ENCODE data around the gene CCNL2.
"Not testable (repeated sequence)": the region's sequence is repeated elsewhere in the genome, so short reads cannot be mapped to it uniquely, and the experiment has no call there.

Gene CCNL2

GRCh38 chr1:1419813-1420653, 20.9 kb upstream of the CCNL2 start:
- DNase-seq (ENCODE audit: low read depth), result no peak

DNA sequence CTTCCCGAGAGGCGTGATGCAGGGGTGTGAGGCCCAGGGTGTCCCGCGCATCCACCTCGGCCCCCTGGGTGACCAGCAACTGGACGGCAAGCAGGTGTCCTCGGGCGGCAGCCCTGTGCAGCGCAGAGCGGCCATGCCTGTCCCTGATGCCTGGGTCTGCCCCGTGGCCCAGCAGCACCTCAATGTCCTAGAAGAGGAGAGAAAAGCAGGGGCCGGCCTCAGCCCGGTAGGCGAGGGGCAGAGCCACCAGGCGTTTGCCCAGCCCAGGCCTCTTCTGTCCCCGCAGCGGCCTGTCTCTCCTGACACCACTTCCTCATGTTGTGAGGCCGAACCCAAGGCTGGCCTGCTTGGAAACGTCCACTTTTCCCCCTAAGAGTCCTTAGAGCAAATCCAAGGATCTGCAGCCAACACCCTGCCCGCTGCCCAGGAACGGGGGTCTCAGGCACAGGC, 20.3 kb upstream of the CCNL2 start:
- no peak for DNase-seq (ENCODE audit: low read depth)

DNA sequence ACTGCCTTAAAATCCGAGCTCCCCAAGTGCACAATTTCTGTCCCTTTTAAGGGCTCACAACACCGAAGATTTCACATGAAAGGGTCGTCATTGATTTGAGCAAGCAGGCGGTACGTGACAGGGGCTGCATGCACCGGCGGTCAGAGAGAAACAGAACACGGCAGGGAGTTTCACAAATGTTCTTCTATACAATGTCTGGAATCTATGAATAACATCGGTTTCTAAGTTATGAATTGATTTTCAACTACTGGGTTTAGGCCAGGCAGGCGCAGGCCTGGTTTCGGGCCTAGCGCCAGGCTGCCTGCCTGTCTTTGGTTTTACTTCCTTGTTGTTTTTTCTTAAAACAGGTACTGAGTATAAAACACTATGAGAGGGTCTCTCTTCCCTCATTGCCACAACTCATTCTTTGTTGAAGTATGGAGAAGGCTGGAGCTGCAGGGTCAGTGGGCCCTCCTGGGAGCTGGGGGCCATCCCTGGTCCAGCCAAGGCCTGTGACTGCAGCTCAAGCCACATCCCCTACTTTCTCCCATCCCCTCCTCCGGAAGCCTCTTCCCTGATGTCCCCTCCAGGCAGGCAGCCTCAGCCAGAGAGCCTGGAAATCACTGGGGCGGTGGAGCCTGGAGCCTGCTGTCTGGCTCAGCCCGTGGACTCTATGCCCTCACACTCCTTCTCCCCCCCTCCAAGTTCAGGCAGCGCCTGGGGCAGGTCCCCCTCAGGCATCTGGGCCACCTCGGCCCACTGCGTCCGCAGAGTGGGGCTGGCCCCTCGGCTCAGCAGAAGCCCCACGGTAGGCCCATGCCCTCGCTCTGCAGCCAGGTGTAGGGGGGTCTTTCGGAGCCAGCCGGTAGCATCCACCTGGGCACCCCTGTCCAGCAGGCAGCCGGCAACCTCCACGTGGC, 19.6 kb upstream of the CCNL2 start:
- no peak for DNase-seq (ENCODE audit: low read depth)

DNA sequence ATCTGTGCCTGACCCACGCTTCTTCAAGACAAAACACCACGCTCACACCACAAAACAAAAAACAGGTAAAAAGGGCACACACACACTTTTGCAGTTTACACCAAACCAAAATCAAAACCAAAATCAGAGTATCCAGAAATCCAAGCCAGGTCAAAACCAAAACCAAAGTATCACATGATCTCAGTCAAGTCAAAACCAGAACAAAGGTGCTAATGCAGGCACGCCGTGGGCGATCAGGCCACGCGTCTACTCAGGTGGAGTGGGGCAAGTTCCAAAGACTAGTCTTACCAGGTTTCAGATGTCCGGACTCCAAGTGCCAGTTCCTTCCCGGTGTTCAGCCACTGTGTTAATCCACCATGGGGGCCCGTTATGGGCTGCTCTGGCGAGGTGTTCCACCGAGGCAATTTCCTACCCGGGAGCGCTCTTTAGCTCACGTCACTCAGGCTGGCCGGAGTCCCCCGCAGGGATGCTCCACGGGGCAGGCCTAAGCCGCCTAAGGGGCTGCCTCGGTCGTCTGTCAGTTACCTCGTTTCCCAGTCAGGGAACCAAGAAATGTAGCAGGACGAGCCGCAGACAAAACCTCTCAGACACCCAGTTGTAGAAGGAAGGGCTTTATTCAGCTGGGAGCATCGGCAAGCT, 18.8 kb upstream of the CCNL2 start:
- DNase-seq (ENCODE audit: low read depth), result not testable (repeated sequence)

DNA sequence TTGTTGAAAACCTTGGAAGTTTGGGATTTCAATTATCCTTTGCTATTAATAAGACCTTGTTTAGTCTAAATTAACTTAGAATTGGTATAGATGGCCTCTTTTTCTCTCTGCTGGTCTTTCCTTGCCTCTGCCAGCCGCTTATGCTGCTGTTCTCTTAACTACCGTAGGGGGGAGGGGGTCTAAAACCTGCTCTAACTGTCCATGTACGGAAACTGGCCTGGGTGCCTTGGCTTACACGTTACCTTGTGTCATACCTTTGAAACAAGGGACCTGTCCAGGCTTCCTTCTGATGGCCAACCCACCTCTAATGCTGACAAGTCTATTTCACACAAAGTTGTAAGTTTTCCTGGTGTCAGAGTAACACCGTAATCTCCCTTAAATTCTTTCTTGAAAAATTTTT, 18.3 kb upstream of the CCNL2 start:
- DNase-seq (ENCODE audit: low read depth), result not testable (repeated sequence)

GRCh38 chr1:1415751-1416150, 16.6 kb upstream of the CCNL2 start:
- no peak for DNase-seq (ENCODE audit: low read depth)

DNA sequence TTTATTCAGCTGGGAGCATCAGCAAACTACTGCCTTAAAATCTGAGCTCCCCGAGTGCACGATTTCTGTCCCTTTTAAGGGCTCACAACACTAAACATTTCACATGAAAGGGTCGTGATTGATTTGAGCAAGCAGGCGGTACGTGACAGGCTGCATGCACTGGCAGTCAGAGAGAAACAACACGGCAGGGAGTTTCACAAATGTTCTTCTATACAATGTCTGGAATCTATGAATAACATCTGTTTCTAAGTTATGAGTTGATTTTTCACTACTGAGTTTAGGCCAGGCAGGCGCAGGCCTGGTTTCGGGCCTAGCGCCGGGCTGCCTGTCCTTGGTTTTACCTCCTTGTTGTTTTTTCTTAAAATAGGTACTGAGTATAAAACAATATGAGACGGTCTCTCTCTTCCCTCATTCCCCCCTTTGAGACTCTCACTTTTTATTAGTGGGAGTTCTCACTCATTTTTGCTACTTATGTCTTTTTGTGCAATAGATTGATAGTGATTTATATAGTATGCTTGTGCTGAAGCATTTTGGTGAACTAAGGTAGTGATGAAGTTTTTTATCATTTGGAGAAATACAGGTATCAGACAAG, 13.3 kb upstream of the CCNL2 start:
- not testable (repeated sequence) for DNase-seq (ENCODE audit: low read depth)

DNA sequence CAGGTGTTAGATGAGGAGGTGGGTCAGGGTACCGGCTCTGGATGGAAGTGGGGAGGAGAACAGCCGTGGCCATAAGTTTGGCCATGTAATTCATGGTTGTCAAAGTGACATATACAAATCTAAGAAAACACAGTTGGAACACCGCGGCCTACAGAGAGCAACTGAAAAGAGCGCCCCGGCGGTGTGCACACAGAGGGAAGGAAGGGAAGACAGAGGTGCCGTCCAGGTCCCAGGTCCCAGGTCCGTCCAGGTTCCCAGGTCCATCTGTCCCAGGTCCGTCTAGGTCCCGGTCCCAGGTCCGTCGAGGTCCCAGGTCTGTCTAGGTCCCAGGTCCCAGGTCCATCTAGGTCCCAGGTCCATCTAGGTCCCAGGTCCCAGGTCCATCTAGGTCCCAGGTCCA, 12.5 kb upstream of the CCNL2 start:
- no peak for DNase-seq (ENCODE audit: low read depth)

- DNase-seq (ENCODE audit: low read depth), result not testable (repeated sequence)
These were observed 11.1 kb upstream of the CCNL2 start for GRCh38 chr1:1410238-1410637.

GRCh38 chr1:1407636-1408318, 8.6 kb upstream of the CCNL2 start:
- no peak for DNase-seq (ENCODE audit: low read depth)

DNA sequence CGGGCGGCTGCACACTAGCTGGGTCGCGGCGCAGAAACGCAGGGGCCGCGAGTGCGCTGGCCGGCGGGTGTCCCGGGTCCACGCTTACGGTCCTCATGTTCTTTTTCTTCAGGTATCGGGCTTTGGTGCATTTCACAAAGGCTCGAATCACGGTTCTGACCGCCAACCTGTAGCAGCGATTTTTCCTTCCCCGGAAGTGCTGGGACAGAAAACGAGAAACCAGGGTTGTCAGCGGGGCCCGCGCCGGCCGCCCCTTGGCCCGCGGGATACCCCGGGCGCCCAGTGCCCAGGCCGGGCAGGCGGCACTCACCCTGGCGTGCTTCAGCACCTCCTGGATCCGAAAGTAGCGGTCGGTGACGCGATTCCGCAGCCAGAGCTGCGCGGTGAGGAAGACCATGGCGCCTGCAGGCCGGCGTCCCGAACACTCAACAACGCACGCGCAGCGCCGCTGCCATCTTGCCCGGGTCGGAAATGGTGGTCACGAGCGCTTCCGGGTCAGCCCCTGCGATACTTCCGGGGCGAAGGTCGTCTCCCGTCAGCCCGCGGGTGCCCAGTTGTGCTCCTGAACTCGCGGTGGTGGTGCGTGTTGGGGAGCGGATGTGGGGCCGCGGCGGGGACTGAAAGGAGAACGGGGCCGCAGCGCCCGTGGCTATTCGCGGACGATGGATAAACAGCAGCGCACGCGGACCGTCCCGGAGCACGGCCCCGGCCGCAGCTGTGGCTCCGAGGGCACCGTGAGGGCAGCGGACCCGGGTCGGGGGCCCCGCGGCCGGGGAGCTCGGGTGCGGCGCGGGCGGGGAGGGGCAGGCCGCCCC, 7.9 kb upstream of the CCNL2 start, which contains the start of gene MRPL20:
TSS of gene MRPL20 (minus strand) at position 473 of the 815 bp plus-strand sequence. CDS start at position 397, 76 bp downstream.
- DNase-seq (ENCODE audit: low read depth), result peak; percentile 56

DNA sequence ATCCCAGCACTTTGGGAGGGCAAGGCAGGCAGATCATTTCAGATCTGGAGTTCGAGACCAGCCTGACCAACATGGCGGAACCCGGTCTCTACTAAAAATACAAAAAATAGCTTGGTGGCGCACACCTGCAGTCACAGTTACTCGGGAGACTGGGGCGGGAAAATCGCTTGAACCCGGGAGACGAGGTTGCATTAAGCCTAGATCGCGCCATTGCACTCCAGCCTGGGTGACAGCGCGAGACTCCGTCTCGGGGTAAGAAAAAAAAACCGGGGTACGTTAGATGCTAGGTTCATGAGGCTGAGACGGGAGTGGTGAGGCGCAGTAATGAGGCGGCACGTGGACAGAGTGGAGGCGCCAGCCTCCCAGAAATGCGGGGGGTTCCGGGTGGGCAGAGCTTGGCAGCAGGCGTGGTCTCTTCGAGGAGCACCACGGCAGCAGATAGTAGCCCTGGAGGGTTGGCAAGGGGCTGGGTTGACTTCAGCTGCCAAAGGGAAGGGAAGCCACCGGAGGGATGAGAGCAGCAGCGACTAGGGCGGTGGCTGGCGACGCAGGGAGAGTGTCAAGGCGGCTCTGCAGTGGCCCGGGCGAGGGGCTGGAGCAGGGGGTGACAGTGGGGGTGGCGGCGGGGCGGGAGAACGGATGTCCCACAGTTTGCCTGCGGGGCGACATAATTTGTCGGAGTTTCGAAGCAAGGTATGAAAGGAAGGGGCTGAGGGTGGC, 7.1 kb upstream of the CCNL2 start:
- DNase-seq (ENCODE audit: low read depth), result no peak

DNA sequence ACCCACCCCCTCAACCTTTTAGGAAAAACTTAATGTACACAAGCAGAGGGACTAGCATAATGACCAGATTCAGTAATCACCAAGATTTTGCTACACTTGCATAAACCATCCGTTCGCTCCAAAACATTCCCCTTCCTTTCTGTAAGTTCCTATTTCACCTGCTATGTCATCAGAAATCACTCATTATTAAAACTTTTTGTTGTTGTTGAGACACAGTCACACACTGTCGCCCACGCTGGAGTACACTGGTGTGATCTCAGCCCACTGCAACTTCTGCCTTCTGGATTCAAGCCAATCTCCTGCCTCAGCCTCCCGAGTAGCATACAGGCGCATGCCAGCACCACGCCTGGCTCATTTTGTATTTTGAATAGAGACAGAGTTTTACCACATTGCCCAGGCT, 4.5 kb upstream of the CCNL2 start:
- no peak for DNase-seq (ENCODE audit: low read depth)

DNA sequence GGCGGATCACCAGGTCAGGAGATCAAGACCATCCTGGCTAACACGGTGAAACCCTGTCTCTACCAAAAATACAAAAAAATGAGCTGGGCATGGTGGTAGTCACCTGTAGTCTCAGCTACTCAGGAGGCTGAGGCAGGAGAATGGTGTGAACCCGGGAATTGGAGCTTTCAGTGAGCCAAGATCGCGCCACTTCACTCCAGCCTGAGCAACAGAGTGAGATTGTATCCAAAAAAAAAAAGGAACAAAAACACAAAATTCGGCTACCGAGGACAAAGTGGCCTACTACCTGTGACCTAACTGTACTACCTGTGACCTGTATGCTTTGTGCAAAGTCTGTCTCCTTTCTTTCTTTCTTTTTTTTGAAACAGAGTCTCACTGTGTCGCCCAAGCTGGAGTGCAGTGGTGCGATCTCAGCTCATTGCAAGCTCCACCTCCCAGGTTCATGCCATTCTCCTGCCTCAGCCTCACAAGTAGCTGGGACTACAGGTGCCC, 3.8 kb upstream of the CCNL2 start:
- DNase-seq (ENCODE audit: low read depth), result not testable (repeated sequence)

- DNase-seq (ENCODE audit: low read depth), result no peak
These were observed 3.2 kb upstream of the CCNL2 start for GRCh38 chr1:1402072-1402900.

DNA sequence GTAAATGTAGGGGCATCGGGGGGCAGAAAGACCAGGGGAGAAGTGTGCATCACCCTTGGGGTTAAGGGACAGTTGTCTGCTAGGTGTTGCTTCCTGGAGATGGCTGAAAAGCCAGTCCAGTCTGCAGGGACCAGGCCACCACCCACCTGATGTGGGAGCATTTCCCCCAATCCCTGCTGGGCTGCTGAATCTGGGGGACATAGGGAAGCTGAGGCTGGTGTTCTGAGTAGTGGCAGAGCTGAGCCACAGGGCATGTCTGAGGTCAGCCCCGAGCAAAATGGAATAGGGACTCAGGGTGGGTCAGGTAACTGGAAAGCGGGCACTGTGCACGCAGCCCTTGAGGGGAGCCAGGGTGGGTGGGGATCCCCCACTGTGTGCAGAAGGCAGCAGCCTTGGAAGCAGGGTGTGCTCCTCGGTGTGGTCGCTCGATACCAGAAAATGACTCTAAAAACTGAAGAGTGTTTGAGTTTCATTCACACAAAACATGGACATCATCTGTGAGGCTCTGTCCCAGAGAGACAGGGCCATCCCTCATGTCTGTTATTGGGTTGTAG, 2.4 kb upstream of the CCNL2 start:
- no peak for DNase-seq (ENCODE audit: low read depth)

GRCh38 chr1:1400576-1401456, 1.7 kb upstream of the CCNL2 start:
- no peak for DNase-seq (ENCODE audit: low read depth)

Data from GM04503 (cell line).